Right cardiac atrium (tissue), 5 donors: ENCODE measurements around the gene RNF181. TPM values are rescaled to one million over a fixed set of nuclear protein-coding genes. Genes with fewer than 3 reads are reported as not detected.
"Not testable (repeated sequence)": the region's sequence is repeated elsewhere in the genome, so short reads cannot be mapped to it uniquely, and the experiment has no call there.

ENCODE experiments used
- ATAC-seq, 2 donors: fragments of 200-7000 bp; cut with Tn5 transposase; one replicate each; pipeline versions ENCODE4 v1.8.0 to v1.9.1; 2020; ENCODE audit warnings: moderate library complexity in 2 of 2, mild to moderate bottlenecking in 1 of 2
- DNase-seq, 3 donors: peaks; one replicate each; pipeline ENCODE4 v3.0.0-alpha.2; 2020
- H3K27ac ChIP-seq: one replicate; pipeline ENCODE4 v1.5.1; 2013; ENCODE audit warnings: mild to moderate bottlenecking, low read length, control low read depth, moderate library complexity
- H3K27me3 ChIP-seq: one replicate; pipeline ENCODE4 v1.6.1; 2013; ENCODE audit not compliant: control insufficient read depth, insufficient read depth
- H3K4me1 ChIP-seq: one replicate; pipeline ENCODE4 v1.6.1; 2013; ENCODE audit warnings: low read length; ENCODE audit not compliant: control insufficient read depth, insufficient read depth
- H3K4me3 ChIP-seq: one replicate; pipeline ENCODE4 v1.5.1; 2013; ENCODE audit warnings: low read length, control low read depth
- H3K9me3 ChIP-seq: one replicate; pipeline ENCODE4 v1.6.1; 2013; ENCODE audit warnings: low read length; ENCODE audit not compliant: control insufficient read depth
- WGBS: extraction: QIAGEN DNeasy Blood & Tissue Kit; methylation state at CpG from one replicate; pipeline ENCODE4 v1.1.7; 2013; 5-methylcytosine and 5-hydroxymethylcytosine counted together
- intact Hi-C, 4 donors: fragments of 100-400 bp; cut with DNase I; formaldehyde crosslinking; loops; one replicate each; pipeline versions ENCODE4 v1.11.0 to v1.14.0; 2022 to 2023
- polyA plus RNA-seq: library from polyadenylated mRNA; stranded (reverse); fragments of 200-250 nt; gene quantifications from one replicate; pipeline ENCODE4 v1.2.3, GENCODE V29; 2013
- total RNA-seq, 4 donors: library from RNA; stranded (reverse); fragmentation: NEBNext Ultra II Directional; extraction: Animal tissue kit (Norgen Biotek cat#: 25700); gene quantifications; one replicate each; pipeline ENCODE4 v1.2.1, GENCODE V29; 2021
- donor health status: healthy with polysubstance abuse.
- donor health status: DM: no; HTN: yes; CAD: no.
- donor health status: DM: no; HTN: no; CAD: no.
- donor health status: DM: no; HTN: yes; CAD: no; lungs with severe emphysema.
- donor health status: DM: yes; HTN: yes; CAD: no.

RNF181 gene
- total and polyA plus RNA-seq, 5 donors, result 96.1 to 169 (median 108) TPM

GRCh38 chr2:85588236-85588635 lies 7.3 kb upstream of the RNF181 start:
- intact Hi-C loops, result no loop called here
- DNase-seq (no peak), ATAC-seq (no peak)

GRCh38 chr2:85588645-85589044 lies 6.9 kb upstream of the RNF181 start:
- DNase-seq, result no peak
- no peaks in the 10 kb centered on the region for H3K9me3 ChIP-seq
- peak overlapping the region; percentile 63 for H3K27ac ChIP-seq
- H3K4me1 ChIP-seq, result peaks cover 27% of the 10 kb centered on the region
- no peaks in the 10 kb centered on the region for H3K27me3 ChIP-seq
- intact Hi-C loops, result no loop called here
- ATAC-seq, result no peak
- 52% methylated on average over 4 of the region's 4 CpGs for WGBS
- H3K4me3 ChIP-seq, result no peak overlapping the region

More at GRCh38 chr2:85588236-85588635, 7.3 kb upstream of the RNF181 start:
- Histone ChIP-seq H3K27me3 (no peaks in the 10 kb centered on the region), H3K4me1 (peaks cover 29% of the 10 kb centered on the region), H3K9me3 (no peaks in the 10 kb centered on the region), H3K27ac (peak overlapping the region; percentile 63), H3K4me3 (no peak overlapping the region)
- WGBS, result 57% methylated on average over 4 of the region's 4 CpGs

- Histone ChIP-seq H3K27me3 (no peaks in the 10 kb centered on the region), H3K4me1 (peaks cover 28% of the 10 kb centered on the region), H3K27ac (peak overlapping the region; percentile 69), H3K4me3 (no peak overlapping the region), H3K9me3 (no peaks in the 10 kb centered on the region)
- intact Hi-C loops, result no loop called here
- ATAC-seq (peak in 1 of 2 donors; percentile 58), DNase-seq (peak; percentile 59 to 90 (median 85))
- WGBS, result 60% methylated on average over 4 of the region's 4 CpGs
These were observed 6.4 kb upstream of the RNF181 start for GRCh38 chr2:85589181-85589580.

GRCh38 chr2:85589982-85590791 lies 5.4 kb upstream of the RNF181 start:
- no peaks in the 10 kb centered on the region for H3K9me3 ChIP-seq
- 32% methylated on average over 7 of the region's 7 CpGs for WGBS
- H3K4me3 ChIP-seq, result no peak overlapping the region
- intact Hi-C loops, result no loop called here
- peak overlapping the region; percentile 94 for H3K27ac ChIP-seq
- DNase-seq (peak; percentile 62 to 86 (median 81)), ATAC-seq (peak; percentile 64 to 67)
- H3K4me1 ChIP-seq, result peaks cover 34% of the 10 kb centered on the region
- H3K27me3 ChIP-seq, result no peaks in the 10 kb centered on the region

GRCh38 chr2:85590950-85591349 lies 4.6 kb upstream of the RNF181 start:
- no peak overlapping the region for H3K4me3 ChIP-seq
- H3K27ac ChIP-seq, result peak overlapping the region; percentile 94
- 50% methylated on average over 2 of the region's 2 CpGs for WGBS
- DNase-seq (no peak), ATAC-seq (no peak)
- H3K9me3 ChIP-seq, result no peaks in the 10 kb centered on the region
- peaks cover 29% of the 10 kb centered on the region for H3K4me1 ChIP-seq
- H3K27me3 ChIP-seq, result no peaks in the 10 kb centered on the region
- intact Hi-C loops, result no loop called here

GRCh38 chr2:85591563-85591962 lies 4.0 kb upstream of the RNF181 start:
- peaks cover 27% of the 10 kb centered on the region for H3K4me1 ChIP-seq
- intact Hi-C loops, result no loop called here
- DNase-seq, result peak in 1 of 3 donors; percentile 70
- H3K9me3 ChIP-seq, result no peaks in the 10 kb centered on the region
- no peak overlapping the region for H3K4me3 ChIP-seq
- no peak for ATAC-seq
- 69% methylated on average over 12 of the region's 12 CpGs for WGBS
- H3K27me3 ChIP-seq, result no peaks in the 10 kb centered on the region
- H3K27ac ChIP-seq, result peak overlapping the region; percentile 94

GRCh38 chr2:85592299-85592698 lies 3.2 kb upstream of the RNF181 start:
- H3K9me3 ChIP-seq, H3K27ac ChIP-seq, ATAC-seq, H3K4me3 ChIP-seq, H3K27me3 ChIP-seq, DNase-seq, intact Hi-C loops: not testable (repeated sequence)
- WGBS, result 95% methylated on average over 9 of the region's 9 CpGs
- H3K4me1 ChIP-seq, result peaks cover 28% of the 10 kb centered on the region

GRCh38 chr2:85593023-85593422 lies 2.5 kb upstream of the RNF181 start:
- H3K9me3 ChIP-seq, result no peaks in the 10 kb centered on the region
- DNase-seq, result no peak
- WGBS, result 68% methylated on average over 3 of the region's 3 CpGs
- intact Hi-C loops, result no loop called here
- no peak overlapping the region for H3K4me3 ChIP-seq
- no peak for ATAC-seq
- peaks cover 26% of the 10 kb centered on the region for H3K4me1 ChIP-seq
- H3K27me3 ChIP-seq, result no peaks in the 10 kb centered on the region
- H3K27ac ChIP-seq, result no peak overlapping the region

GRCh38 chr2:85594715-85595300 lies 737 bp upstream of the RNF181 start:
- Histone ChIP-seq H3K4me3 (peak overlapping the region; percentile 48), H3K27ac (peak overlapping the region; percentile 91), H3K27me3 (no peaks in the 10 kb centered on the region), H3K9me3 (no peaks in the 10 kb centered on the region), H3K4me1 (peaks cover 19% of the 10 kb centered on the region)
- DNase-seq (no peak), ATAC-seq (no peak)
- intact Hi-C loops, result no loop called here
- WGBS, result 16% methylated on average over 13 of the region's 13 CpGs

GRCh38 chr2:85596026-85596333 lies 435 bp downstream of the RNF181 start:
- no peak for DNase-seq
- H3K27me3 ChIP-seq, result no peaks in the 10 kb centered on the region
- peak overlapping the region; percentile 73 for H3K4me3 ChIP-seq
- H3K9me3 ChIP-seq, result no peaks in the 10 kb centered on the region
- peak overlapping the region; percentile 95 for H3K27ac ChIP-seq
- intact Hi-C loops, result no loop called here
- H3K4me1 ChIP-seq, result peaks cover 14% of the 10 kb centered on the region
- 2% methylated on average over 10 of the region's 10 CpGs for WGBS
- ATAC-seq, result no peak

- no peak for ATAC-seq
- no peak for DNase-seq
- Histone ChIP-seq H3K9me3 (no peaks in the 10 kb centered on the region), H3K4me1 (peaks cover 15% of the 10 kb centered on the region), H3K4me3 (no peak overlapping the region), H3K27me3 (no peaks in the 10 kb centered on the region), H3K27ac (no peak overlapping the region)
- intact Hi-C loops, result no loop called here
- 50% methylated on average over 3 of the region's 3 CpGs for WGBS
These were observed 1.1 kb downstream of the RNF181 start for GRCh38 chr2:85596486-85597143.
